Measurements from ENCODE around the gene SREBF1.

The SREBF1 gene

DNA sequence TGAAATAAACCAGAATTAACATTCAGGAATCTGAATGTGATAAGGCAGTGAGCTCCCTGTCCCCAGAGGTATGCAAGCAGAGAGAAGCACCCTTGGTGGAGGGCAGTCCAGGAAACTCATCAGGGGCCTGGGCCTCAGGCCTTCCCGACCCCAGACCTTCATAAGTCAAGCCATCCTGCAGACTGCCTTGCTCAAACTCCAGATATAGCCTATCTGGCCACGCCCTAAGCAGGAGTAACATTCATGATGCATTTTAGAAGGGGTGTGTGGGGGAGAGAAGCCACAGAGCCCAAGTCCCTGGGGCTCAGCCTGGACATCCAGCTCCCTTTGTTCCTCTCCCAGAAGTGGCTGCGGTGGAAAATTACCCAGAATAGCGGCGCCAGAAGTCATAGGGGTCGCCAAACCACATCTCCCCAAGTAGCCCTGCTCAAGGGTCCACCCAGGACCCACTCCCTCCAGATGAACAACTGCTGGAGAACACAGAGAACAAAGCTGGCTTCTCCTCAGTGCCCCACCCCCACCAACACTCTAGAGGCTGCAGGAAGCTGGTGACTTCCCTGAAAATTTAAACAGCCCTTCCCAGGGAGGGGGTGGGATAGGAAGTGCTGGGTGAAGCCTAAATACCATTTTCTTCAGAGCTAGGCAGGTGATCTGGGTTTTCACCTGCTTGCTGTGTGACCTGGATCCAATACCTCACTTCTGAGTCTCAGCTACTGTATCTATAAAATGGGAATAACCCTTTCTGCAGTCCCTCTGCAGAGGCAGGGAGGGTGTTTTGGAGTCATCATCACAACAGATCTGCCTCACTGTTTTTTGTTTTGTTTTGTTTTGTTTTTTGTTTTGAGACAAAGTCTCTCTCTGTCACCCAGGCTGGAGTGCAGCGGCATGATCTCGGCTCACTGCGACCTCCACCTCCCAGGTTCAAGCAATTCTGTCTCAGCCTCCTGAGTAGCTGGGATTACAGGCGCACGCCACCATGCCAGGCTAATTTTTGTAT is 1.5 kb upstream of the SREBF1 start:
- peaks cover 63% of the 10 kb centered on the region for H3K4me1 Mint-ChIP-seq
- no peaks in the 10 kb centered on the region for H3K27me3 Mint-ChIP-seq
- peak overlapping the region; percentile 4 for H3K27ac Mint-ChIP-seq
- no peaks in the 10 kb centered on the region for H3K9me3 Mint-ChIP-seq
- peak overlapping the region; percentile 49 for H3K4me3 Mint-ChIP-seq
- no peaks in the 10 kb centered on the region for H3K36me3 Mint-ChIP-seq

GRCh38 chr17:17837380-17837821 is 615 bp upstream of the SREBF1 start:
- peak overlapping the region; percentile 92 for H3K4me3 Mint-ChIP-seq
- no peaks in the 10 kb centered on the region for H3K9me3 Mint-ChIP-seq
- H3K27me3 Mint-ChIP-seq, result no peaks in the 10 kb centered on the region
- H3K36me3 Mint-ChIP-seq, result no peaks in the 10 kb centered on the region
- H3K4me1 Mint-ChIP-seq, result peaks cover 67% of the 10 kb centered on the region
- H3K27ac Mint-ChIP-seq, result peak overlapping the region; percentile 98

DNA sequence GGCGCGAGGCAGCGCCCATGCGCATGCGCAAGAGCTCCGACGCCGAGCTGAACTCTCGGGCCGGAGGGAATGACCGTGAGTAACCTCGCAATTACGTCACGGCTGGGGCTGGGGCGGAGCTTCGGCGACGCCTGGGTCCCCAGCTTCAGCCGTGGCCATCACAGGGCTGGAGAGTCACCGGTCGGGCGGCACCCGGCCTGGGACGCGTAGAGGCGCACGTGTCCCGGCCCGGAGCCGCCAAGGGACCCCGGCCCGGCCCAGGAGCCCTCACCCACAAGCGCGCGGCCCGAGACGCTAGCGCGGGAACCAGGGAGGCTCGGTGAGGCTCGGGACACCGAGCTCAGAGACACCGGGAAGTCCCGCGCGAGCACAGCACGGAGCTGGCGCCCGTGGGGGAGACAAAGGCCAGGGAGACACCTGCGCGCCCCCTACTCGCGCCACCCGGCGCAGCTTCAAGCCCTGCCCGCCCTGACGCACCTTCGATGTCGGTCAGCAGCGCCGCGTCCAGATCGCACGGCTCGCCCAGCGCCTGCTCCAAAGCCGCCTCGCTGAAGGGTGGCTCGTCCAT is 452 bp downstream of the SREBF1 start:
- Mint-ChIP-seq H3K27me3 (no peaks in the 10 kb centered on the region), H3K4me1 (peaks cover 77% of the 10 kb centered on the region), H3K36me3 (no peaks in the 10 kb centered on the region), H3K9me3 (no peaks in the 10 kb centered on the region), H3K27ac (peak overlapping the region; percentile 94), H3K4me3 (peak overlapping the region; percentile 92)

DNA sequence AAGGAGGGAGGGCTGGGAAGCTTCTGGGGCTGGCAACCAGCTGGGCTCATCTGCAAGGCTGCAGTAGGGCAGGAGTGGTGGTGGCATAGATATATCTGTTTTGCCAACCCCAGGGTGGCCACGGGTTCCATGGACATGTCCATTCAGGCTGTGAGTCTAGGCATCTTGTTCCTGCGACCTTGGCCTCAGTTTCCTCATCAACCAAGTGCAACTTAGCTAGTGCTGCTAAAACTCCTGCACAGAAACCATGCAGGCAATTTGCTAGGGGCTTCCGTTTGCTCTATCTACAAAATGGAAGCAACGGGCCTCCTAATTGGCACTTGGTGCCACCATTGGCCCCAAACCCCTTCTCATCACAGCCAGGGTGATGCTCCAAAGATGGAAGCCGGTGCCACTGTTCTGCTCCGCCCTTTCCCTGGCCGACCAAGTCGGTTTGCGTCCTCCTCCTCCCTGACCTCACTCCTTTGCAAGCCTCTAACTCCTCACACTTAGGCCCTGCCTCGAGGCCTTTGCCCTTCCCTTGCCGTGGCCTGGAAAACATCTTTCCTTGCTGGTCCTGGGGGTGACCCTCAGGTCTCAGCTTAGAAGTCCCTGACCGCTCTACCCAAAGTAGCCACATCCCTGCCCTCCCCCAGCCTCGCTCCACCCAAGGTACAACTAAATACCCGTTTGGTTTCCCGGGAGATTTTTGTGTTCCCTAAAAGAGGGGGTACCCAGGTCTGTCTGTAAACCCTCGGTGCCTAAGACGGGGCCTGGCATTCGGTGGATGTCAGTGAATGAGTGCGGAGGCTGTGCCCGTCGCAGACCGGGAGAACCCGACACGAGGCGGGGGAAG is 1.2 kb downstream of the SREBF1 start:
- peaks cover 1% of the 10 kb centered on the region for H3K36me3 Mint-ChIP-seq
- peaks cover 76% of the 10 kb centered on the region for H3K4me1 Mint-ChIP-seq
- peak overlapping the region; percentile 94 for H3K27ac Mint-ChIP-seq
- no peaks in the 10 kb centered on the region for H3K27me3 Mint-ChIP-seq
- H3K9me3 Mint-ChIP-seq, result no peaks in the 10 kb centered on the region
- H3K4me3 Mint-ChIP-seq, result peak overlapping the region; percentile 92

DNA sequence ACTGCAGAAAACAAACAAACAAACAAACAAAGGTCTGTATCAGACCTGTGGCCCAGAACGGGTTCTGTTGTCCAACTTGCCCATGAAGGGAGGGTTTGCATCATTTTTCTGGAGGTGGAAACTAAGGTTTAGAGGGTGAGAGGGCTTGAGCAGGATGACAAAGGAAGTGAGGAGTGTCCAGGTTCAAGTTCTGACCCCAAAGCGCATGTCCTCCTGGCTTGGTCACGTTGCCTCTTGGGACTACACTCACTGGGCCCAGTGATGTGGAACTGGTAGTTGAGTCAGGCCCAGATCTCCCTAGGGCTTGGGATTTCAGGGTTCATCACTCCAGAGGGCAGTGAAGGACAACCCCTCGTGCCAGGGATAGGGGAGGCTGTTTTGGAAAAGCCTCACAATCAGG is 1.8 kb downstream of the SREBF1 start:
- Mint-ChIP-seq H3K4me3 (peak overlapping the region; percentile 92), H3K27me3 (no peaks in the 10 kb centered on the region), H3K36me3 (peaks cover 1% of the 10 kb centered on the region), H3K4me1 (peaks cover 83% of the 10 kb centered on the region), H3K9me3 (no peaks in the 10 kb centered on the region), H3K27ac (no peak overlapping the region)

GRCh38 chr17:17833658-17834357 is 3.0 kb downstream of the SREBF1 start:
- H3K4me1 Mint-ChIP-seq, result peaks cover 80% of the 10 kb centered on the region
- H3K27me3 Mint-ChIP-seq, result no peaks in the 10 kb centered on the region
- peak overlapping the region; percentile 76 for H3K27ac Mint-ChIP-seq
- no peaks in the 10 kb centered on the region for H3K9me3 Mint-ChIP-seq
- H3K36me3 Mint-ChIP-seq, result peaks cover 1% of the 10 kb centered on the region
- peak overlapping the region; percentile 92 for H3K4me3 Mint-ChIP-seq

- Mint-ChIP-seq H3K4me1 (peaks cover 78% of the 10 kb centered on the region), H3K27me3 (no peaks in the 10 kb centered on the region), H3K27ac (no peak overlapping the region), H3K36me3 (peaks cover 1% of the 10 kb centered on the region), H3K4me3 (no peak overlapping the region), H3K9me3 (no peaks in the 10 kb centered on the region)
Measured at GRCh38 chr17:17832032-17832363, 4.8 kb downstream of the SREBF1 start.

- no peaks in the 10 kb centered on the region for H3K27me3 Mint-ChIP-seq
- H3K9me3 Mint-ChIP-seq, result no peaks in the 10 kb centered on the region
- H3K4me1 Mint-ChIP-seq, result peaks cover 83% of the 10 kb centered on the region
- H3K36me3 Mint-ChIP-seq, result peaks cover 1% of the 10 kb centered on the region
- H3K4me3 Mint-ChIP-seq, result no peak overlapping the region
- no peak overlapping the region for H3K27ac Mint-ChIP-seq
Measured at GRCh38 chr17:17831208-17832031, 5.4 kb downstream of the SREBF1 start.

- no peaks in the 10 kb centered on the region for H3K27me3 Mint-ChIP-seq
- peak overlapping the region; percentile 8 for H3K27ac Mint-ChIP-seq
- H3K36me3 Mint-ChIP-seq, result peaks cover 1% of the 10 kb centered on the region
- H3K4me3 Mint-ChIP-seq, result no peak overlapping the region
- no peaks in the 10 kb centered on the region for H3K9me3 Mint-ChIP-seq
- peaks cover 86% of the 10 kb centered on the region for H3K4me1 Mint-ChIP-seq
Measured at GRCh38 chr17:17830740-17831207, 6.0 kb downstream of the SREBF1 start.

GRCh38 chr17:17830269-17830567 is 6.6 kb downstream of the SREBF1 start:
- peaks cover 84% of the 10 kb centered on the region for H3K4me1 Mint-ChIP-seq
- no peaks in the 10 kb centered on the region for H3K9me3 Mint-ChIP-seq

GRCh38 chr17:17827826-17828621 is 8.8 kb downstream of the SREBF1 start:
- no peaks in the 10 kb centered on the region for H3K27me3 Mint-ChIP-seq
- no peak overlapping the region for H3K4me3 Mint-ChIP-seq
- peak overlapping the region; percentile 41 for H3K27ac Mint-ChIP-seq
- peaks cover 1% of the 10 kb centered on the region for H3K36me3 Mint-ChIP-seq
- H3K9me3 Mint-ChIP-seq, result no peaks in the 10 kb centered on the region
- H3K4me1 Mint-ChIP-seq, result peaks cover 83% of the 10 kb centered on the region

More at GRCh38 chr17:17830269-17830567, 6.6 kb downstream of the SREBF1 start:
- Mint-ChIP-seq H3K36me3 (peaks cover 1% of the 10 kb centered on the region), H3K4me3 (no peak overlapping the region), H3K27me3 (no peaks in the 10 kb centered on the region), H3K27ac (peak overlapping the region; percentile 8)

DNA sequence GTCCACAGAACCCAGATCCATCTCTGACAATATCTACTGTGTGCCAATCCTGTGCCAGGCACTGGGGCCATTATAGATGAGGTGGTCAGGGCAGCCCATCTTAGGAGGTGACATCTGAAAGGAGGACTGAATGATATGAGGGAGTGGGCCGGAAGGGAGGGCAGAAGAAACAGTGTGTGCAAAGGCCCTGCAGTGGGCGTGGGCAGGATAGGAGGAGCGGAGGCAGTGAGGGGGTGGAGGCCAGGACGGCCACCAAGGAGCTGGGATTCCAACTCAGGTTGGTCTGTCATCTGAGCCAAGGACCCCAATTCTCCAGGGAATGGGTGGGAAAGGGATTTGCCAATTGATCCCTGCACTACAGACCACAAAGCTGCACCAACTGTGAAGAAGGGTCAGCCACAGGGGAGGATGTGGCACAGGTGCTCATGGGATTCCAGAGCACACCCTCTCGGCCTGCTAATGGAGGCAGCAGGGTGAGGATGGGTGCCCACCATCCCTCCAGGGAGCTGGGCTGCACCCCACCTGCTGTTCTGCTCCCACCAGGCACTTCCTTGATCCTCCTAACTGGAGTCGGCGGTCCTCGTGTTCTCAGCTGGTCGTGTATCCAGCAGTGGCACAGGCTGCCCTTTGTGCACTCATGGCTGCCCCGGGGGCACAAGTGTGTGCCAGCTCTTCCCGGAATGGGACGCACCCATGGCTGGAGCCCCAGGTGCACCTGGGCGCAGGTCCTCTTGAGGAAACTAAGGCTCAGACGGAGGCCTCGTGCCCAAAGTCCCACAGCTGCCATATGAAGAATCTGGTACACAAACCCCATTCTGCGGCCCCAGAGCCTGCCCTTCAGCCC is 9.6 kb downstream of the SREBF1 start:
- Mint-ChIP-seq H3K4me1 (peaks cover 85% of the 10 kb centered on the region), H3K36me3 (peaks cover 1% of the 10 kb centered on the region), H3K9me3 (no peaks in the 10 kb centered on the region), H3K4me3 (no peak overlapping the region), H3K27me3 (no peaks in the 10 kb centered on the region), H3K27ac (peak overlapping the region; percentile 52)

DNA sequence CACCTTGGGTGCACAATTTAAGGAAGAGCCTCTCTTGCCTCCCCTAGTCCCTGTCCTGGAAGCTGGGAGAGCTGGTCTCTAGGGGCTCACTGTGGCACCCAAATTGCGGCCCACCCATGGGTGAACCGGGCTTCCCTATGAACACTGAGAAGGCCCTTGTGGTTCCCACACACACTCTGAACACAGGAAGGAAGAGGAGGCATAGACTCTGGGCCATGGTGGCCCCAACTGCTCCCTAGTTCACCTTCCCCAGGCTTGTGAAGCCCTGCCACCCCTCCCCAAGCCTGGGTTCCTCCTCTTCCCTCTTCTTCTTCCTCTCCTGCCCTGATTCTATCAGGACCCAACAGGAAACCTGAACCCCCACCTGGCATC is 10.5 kb downstream of the SREBF1 start:
- Mint-ChIP-seq H3K4me1 (peaks cover 86% of the 10 kb centered on the region), H3K36me3 (peaks cover 1% of the 10 kb centered on the region), H3K9me3 (no peaks in the 10 kb centered on the region), H3K27me3 (no peaks in the 10 kb centered on the region), H3K27ac (peak overlapping the region; percentile 52), H3K4me3 (peak overlapping the region; percentile 47)
